DMS 273 (cell line): ENCODE data around the gene RBM33.

Experiments
- DNase-seq: peaks from one replicate; lab custom pipeline; 2025; ENCODE audit not compliant: unreplicated experiment; lab: John Stamatoyannopoulos, UW

Gene RBM33

DNA sequence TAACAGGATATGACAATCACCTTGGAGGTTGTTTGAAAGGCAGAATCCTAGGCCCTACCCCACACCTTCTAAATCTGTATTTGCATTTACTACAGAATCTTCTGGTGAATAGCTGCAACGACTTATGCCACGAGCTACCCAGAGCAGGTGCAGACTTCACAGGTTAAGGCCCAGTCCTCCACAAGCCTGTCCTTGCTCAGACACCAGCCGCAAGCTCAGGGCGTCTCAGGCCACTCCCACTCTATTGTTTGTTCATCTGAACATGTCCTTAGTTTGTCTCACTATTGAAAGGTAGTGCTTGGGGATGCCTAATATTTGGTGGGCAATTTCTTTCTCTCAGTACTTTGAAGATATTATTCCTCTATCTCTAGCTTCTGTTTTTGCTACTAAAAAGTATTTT, 18.9 kb upstream of the RBM33 start:
- DNase-seq, result no peak

DNA sequence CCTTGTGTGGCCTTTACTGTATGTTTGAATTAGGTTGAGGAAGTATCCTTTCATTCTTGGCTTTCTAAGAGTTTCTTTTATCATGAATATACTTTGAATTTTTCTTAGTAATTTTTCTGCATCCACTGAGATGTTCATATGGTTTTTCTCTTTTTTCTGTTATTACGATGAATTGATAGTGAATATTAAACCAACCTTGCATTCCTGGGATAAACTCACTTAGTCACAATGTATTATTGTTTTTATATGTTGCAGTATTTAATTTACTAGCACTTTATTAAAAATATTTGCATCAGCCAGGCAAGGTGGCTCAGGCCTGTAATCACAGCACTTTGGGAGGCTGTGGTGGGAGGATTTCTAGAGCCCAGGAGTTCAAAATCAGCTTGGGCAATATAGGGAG, 15.3 kb upstream of the RBM33 start:
- DNase-seq, result no peak

GRCh38 chr7:155631155-155631554, 13.3 kb upstream of the RBM33 start:
- DNase-seq, result no peak

DNA sequence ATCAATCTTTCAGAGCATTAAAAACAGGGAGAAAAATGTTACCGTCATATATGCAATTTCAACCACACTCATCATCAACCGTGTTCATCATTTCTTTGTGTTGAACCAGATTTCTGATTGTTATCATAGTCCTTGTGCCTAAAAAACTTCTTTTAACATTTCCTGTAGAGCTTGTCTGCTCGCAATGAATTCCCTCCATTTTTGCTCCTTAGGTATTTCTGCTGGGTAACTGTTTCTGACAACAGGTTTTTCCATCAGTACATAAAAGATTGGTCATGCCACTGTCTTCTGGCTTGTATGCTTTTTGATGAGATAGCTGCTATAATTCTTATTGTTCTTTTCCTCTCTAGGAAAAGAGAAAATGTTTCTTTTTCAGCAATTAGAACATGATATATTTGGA, 8.6 kb upstream of the RBM33 start:
- no peak for DNase-seq

- no peak for DNase-seq
Measured at GRCh38 chr7:155637155-155637554, 7.3 kb upstream of the RBM33 start.

DNA sequence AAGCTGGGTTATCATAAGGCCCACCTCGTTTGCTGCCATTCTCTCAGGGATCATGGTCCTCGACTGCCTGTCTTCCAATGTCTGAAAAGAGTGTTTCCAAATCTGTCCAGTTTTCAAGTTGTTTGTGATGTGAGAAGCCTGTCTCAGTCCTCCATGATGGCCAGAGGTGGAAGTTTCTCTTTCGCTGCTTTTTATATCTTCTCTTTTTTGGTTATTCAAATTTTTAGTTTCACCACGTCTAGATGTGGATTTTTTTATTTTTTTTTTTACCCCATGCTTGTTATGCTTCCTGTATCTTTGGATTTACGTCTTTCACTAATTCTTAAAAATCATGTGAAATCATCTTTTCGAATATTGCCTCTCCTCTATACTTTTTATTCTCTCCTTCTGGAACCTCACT, 6.1 kb upstream of the RBM33 start:
- no peak for DNase-seq

- DNase-seq, result no peak
Measured at GRCh38 chr7:155639958-155640520, 4.4 kb upstream of the RBM33 start.

DNA sequence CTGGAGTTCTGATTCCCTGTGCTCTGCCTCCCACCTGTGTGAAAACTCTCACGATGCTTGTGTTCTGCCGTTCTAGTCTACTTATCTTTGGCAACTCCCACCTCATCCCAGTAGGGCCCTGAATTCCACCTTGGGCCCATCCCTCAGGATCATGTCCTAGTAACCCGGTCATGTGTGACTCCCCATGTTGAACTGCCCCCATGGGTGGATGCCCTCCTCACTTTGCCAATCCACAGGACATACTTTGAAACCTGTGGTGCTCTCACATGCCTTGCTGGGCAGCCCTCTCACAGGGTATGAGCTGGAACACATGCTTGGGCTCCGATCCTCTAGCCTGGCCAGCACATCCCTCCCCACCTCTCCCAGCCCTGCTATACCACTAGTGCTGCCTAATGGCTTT, 3.8 kb upstream of the RBM33 start:
- no peak for DNase-seq

- no peak for DNase-seq
Measured at GRCh38 chr7:155643804-155644177, 670 bp upstream of the RBM33 start.

DNA sequence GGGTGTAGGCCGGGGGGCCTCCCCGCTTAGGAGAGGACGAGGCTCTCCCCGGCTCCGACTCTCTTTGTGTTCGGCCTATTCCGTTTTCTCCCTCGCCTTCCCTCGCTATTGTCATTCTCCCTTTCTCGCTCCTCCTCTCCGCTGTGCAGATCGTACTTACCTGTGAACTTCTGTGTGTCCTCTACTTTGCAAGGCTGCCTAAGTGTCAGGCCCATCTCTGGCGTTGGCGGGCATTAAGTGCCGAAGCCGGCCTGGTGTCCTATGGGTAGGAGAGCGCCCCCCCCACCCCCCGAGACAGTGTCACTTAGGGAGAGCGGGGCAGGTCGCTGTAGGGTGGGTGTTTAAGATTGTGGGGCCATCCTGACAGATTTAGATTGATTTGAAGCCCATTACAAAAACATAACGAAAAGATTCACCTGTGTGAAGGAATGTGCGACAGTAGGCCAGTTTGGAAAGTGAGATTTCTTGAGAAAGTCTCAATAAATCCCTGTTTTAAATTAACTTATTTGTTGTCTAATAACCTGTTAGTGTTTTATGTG, 579 bp downstream of the RBM33 start:
- DNase-seq, result peak; percentile 77

- peak; percentile 42 for DNase-seq
Measured at GRCh38 chr7:155645662-155646061, 1.2 kb downstream of the RBM33 start.

DNA sequence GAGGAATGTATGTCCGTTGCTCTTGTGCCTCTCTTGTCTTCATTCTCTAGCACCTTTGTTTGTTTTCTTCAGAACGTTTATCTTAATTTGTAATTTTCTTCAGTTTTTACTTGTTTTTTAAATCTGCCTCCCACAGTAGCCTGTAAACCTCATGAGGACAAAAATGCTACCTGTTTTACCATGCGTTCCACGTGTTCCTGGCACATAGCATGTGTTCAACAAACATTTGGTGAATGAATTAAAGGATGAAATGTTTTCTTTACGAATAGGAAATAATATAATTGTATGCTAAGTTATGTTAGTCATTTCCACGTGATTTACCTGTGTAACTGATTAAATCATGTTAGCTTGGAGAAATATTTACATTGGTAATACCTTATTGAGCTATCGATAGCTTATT, 2.2 kb downstream of the RBM33 start:
- DNase-seq, result no peak

GRCh38 chr7:155647302-155647701, 2.8 kb downstream of the RBM33 start:
- DNase-seq, result no peak

DNA sequence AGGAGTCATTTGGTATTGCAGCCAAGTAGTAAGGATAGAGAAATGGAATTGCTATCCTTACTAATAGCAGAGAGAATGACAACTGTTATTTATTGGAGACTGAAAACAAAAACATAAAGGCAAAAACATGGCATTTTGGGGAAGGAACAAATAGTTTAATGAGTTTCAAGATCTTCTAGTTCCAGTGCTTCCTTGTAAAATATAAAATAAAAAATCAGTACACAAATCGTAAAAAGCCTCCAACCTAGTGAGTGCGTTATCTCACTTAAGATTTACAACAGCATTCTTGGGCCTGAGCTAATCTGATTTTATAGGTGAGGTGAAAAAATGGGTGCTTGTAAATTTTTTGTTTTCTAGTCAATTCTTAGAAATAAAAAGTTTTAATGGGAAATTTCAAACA, 3.3 kb downstream of the RBM33 start:
- DNase-seq, result no peak

DNA sequence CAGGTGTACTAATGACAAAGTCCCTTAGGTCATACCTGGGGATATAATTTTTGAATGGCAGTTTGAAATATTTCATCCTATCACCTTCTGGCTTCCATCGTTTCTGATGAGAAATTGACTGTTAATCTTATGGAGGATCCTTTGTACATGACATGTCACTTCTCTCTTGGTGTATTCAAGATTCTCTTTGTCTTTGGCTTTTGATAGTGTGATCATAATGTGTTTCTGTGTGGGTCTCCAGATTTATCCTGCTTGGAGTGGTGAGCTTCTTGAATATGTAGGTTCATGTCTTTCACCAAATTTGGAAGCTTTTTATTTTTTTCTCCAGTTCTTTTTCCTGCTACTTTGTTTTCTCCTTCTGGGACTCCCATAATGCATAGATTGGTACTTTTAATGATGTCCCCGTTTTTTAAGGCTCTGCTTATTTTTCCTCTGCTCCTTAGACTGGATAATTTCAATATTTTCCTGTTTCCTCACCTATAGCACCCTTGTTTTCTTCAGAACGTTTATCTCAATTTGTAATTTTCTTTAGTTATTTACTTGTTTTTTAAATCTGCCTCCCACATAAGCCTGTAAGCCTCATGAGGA, 4.4 kb downstream of the RBM33 start:
- DNase-seq, result no peak

DNA sequence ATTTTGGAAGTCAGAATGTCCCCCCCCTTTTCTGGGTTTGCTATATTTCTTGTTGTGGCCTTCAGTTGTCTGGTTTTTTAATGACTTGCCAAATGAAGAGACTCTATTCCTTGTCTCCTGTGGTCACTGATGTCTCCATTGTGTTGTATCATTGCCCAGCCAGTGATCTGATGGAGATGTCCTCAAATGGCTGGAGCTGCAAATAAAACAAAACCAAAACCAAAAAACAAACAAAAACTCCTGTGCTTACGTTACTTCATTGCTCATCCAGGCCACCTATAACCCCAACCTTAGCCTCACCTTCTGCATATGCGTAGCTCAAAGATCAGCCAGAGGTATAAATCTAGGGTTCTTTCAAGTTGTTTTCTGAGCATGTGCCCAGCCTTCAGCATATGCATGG, 5.1 kb downstream of the RBM33 start:
- DNase-seq, result no peak

GRCh38 chr7:155652156-155653114, 8.0 kb downstream of the RBM33 start:
- DNase-seq, result no peak

GRCh38 chr7:155653803-155654202, 9.3 kb downstream of the RBM33 start:
- no peak for DNase-seq

DNA sequence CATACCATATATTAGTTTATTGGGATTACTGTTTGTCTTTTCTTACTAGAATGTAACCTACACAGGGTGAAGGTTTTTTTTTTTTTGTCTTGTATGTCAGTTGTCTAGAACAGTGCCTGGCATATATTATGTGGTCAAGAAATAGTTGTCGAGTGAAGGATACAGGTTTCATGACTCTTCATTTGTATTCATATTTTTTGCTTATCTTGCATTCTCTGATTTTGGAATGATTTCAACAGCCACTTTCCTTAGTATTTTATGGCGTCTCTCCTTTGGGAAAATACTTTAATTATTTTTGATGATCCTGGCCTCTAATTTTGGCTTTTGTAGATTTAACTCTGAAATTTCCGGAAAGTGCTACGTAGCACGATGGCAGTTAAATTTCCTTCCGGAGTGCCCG, 12.4 kb downstream of the RBM33 start:
- DNase-seq, result no peak

- DNase-seq, result no peak
Measured at GRCh38 chr7:155660059-155660757, 15.7 kb downstream of the RBM33 start.

DNA sequence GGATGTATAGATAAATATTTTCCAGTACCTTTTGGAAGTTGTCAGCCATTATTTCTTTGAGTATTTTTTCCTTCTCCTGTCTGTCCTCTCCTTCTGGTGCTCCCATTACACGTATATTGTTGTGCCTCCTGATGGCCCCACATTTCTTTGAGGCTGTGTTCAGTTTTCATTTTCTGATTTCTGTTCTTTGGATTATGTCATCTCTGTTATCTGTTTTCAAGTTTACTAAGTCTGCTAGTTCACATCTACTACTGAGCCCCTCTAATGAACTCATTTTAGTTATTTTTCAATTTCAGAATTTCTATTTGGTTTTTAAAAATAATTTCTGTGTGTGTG, 16.3 kb downstream of the RBM33 start:
- DNase-seq, result no peak
